Common myeloid progenitor, CD34-positive (primary cell): Measurements from ENCODE around the gene CLMN.

ENCODE experiments used
- CTCF ChIA-PET: fragments of 350-600 bp; sonication (Branson Sonifier 250); formaldehyde crosslinking; loops from one replicate; lab custom pipeline; 2021; ENCODE audit warnings: antibody characterized with exemption; lab: Charles Lee
- POLR2A ChIA-PET: fragments of 350-600 bp; sonication (Branson Sonifier 250); formaldehyde crosslinking; loops from one replicate; lab custom pipeline; 2021; ENCODE audit warnings: antibody characterized with exemption; lab: Charles Lee
- DNase-seq, 3 donors: peaks; one replicate each; pipeline versions ENCODE4 v3.0.0 to v3.0.0-alpha.2; 2013
- H3K27ac ChIP-seq, 2 experiments: 1 replicate in 1 of 2; 2 replicates in 1 of 2; pipeline ENCODE4 v1.7.0; 2013; ENCODE audit warnings: inconsistent platforms in 2 of 2, low read length in 2 of 2, mild to moderate bottlenecking in 2 of 2, low read depth in 1 of 2, moderate library complexity in 1 of 2; ENCODE audit not compliant: severe bottlenecking in 2 of 2, insufficient read depth in 1 of 2, poor library complexity in 1 of 2
- H3K27me3 ChIP-seq, 5 experiments: replicated peaks in 2 of 5; 1 replicate in 3 of 5; 2 replicates in 2 of 5; pipeline versions ENCODE4 v1.6.1 to v1.7.0; 2013; ENCODE audit warnings: low read length in 4 of 5, mild to moderate bottlenecking in 2 of 5, moderate library complexity in 2 of 5, inconsistent platforms in 1 of 5; ENCODE audit not compliant: insufficient read depth in 5 of 5, control insufficient read depth in 4 of 5
- H3K36me3 ChIP-seq, 4 experiments: 1 replicate in 2 of 4; 2 replicates in 2 of 4; pipeline versions ENCODE4 v1.6.1 to v1.7.0; 2013; ENCODE audit warnings: low read length in 3 of 4, control low read depth in 1 of 4, mild to moderate bottlenecking in 1 of 4; ENCODE audit not compliant: control insufficient read depth in 4 of 4, insufficient read depth in 4 of 4
- H3K4me1 ChIP-seq, 4 experiments: 1 replicate in 3 of 4; 2 replicates in 1 of 4; pipeline versions ENCODE4 v1.6.1 to v1.7.1; 2013; ENCODE audit warnings: low read length in 3 of 4, mild to moderate bottlenecking in 3 of 4, control low read depth in 1 of 4, inconsistent platforms in 1 of 4, moderate library complexity in 1 of 4; ENCODE audit not compliant: control insufficient read depth in 4 of 4, insufficient read depth in 4 of 4; ENCODE audit errors: control extremely low read depth in 1 of 4
- H3K4me3 ChIP-seq, 7 experiments: 1 replicate in 4 of 7; 2 replicates in 3 of 7; pipeline versions ENCODE4 v1.5.1 to v1.7.0; 2013; ENCODE audit warnings: mild to moderate bottlenecking in 7 of 7, low read length in 6 of 7, moderate library complexity in 6 of 7, inconsistent platforms in 2 of 7, low read depth in 2 of 7, control low read depth in 1 of 7; ENCODE audit not compliant: insufficient read depth in 4 of 7, control insufficient read depth in 1 of 7; ENCODE audit errors: extremely low read depth in 1 of 7
- H3K9me3 ChIP-seq, 5 experiments: 1 replicate in 4 of 5; 2 replicates in 1 of 5; pipeline versions ENCODE4 v1.6.1 to v1.7.1; 2013; ENCODE audit warnings: low read length in 4 of 5, mild to moderate bottlenecking in 2 of 5, inconsistent platforms in 1 of 5, low read depth in 1 of 5, moderate library complexity in 1 of 5; ENCODE audit not compliant: control insufficient read depth in 4 of 5, insufficient read depth in 2 of 5; ENCODE audit errors: control extremely low read depth in 1 of 5
- WGBS: methylation state at CpG from one replicate; pipeline ENCODE4 v1.1.5; 2013; ENCODE audit not compliant: insufficient coverage; 5-methylcytosine and 5-hydroxymethylcytosine counted together

The CLMN gene

GRCh38 chr14:95218472-95219193, 101.1 kb downstream of the CLMN start:
- WGBS: 90% methylated on average over 8 of the region's 8 CpGs
- CTCF ChIA-PET: no interaction called here
- POLR2A ChIA-PET: no interaction called here
- Histone ChIP-seq H3K4me3 (no peak overlapping the region), H3K9me3 (no peaks in the 10 kb centered on the region), H3K4me1 (no peaks in the 10 kb centered on the region), H3K27me3 (peaks cover 0 to 7% (median 0%) of the 10 kb centered on the region in 5 experiments), H3K27ac (no peak overlapping the region), H3K36me3 (no peaks in the 10 kb centered on the region)
- no peak for DNase-seq

- ChIA-PET CTCF (no interaction called here), POLR2A (no interaction called here)
These were observed 101.7 kb downstream of the CLMN start for GRCh38 chr14:95218006-95218405.

GRCh38 chr14:95217391-95217900, 102.3 kb downstream of the CLMN start:
- Histone ChIP-seq H3K4me1 (no peaks in the 10 kb centered on the region), H3K27ac (no peak overlapping the region), H3K36me3 (no peaks in the 10 kb centered on the region), H3K4me3 (no peak overlapping the region), H3K27me3 (peaks cover 0 to 7% (median 0%) of the 10 kb centered on the region in 5 experiments), H3K9me3 (no peaks in the 10 kb centered on the region)
- POLR2A ChIA-PET: no interaction called here
- no peak for DNase-seq
- CTCF ChIA-PET: no interaction called here
- 93% methylated on average over 10 of the region's 10 CpGs for WGBS

More at GRCh38 chr14:95218006-95218405, 101.7 kb downstream of the CLMN start:
- no peaks in the 10 kb centered on the region for H3K9me3 ChIP-seq
- peaks cover 0 to 7% (median 0%) of the 10 kb centered on the region in 5 experiments for H3K27me3 ChIP-seq
- no peaks in the 10 kb centered on the region for H3K4me1 ChIP-seq
- 92% methylated on average over 2 of the region's 4 CpGs for WGBS
- H3K36me3 ChIP-seq: no peaks in the 10 kb centered on the region
- no peak for DNase-seq
- no peak overlapping the region for H3K4me3 ChIP-seq
- H3K27ac ChIP-seq: no peak overlapping the region

- Histone ChIP-seq H3K27ac (no peak overlapping the region), H3K4me3 (no peak overlapping the region), H3K9me3 (no peaks in the 10 kb centered on the region), H3K27me3 (peaks cover 0 to 7% (median 0%) of the 10 kb centered on the region in 5 experiments), H3K36me3 (no peaks in the 10 kb centered on the region), H3K4me1 (no peaks in the 10 kb centered on the region)
- ChIA-PET POLR2A (no interaction called here), CTCF (no interaction called here)
- no peak for DNase-seq
- WGBS: 100% methylated on average over 6 of the region's 8 CpGs
These were observed 103.7 kb downstream of the CLMN start for GRCh38 chr14:95216008-95216407.

- H3K36me3 ChIP-seq: no peaks in the 10 kb centered on the region
- DNase-seq: no peak
- peaks cover 0 to 7% (median 0%) of the 10 kb centered on the region in 5 experiments for H3K27me3 ChIP-seq
- WGBS: 100% methylated on average over 1 of the region's 3 CpGs
- CTCF ChIA-PET: no interaction called here
- no peak overlapping the region for H3K4me3 ChIP-seq
- H3K27ac ChIP-seq: no peak overlapping the region
- no peaks in the 10 kb centered on the region for H3K4me1 ChIP-seq
- H3K9me3 ChIP-seq: no peaks in the 10 kb centered on the region
- POLR2A ChIA-PET: no interaction called here
These were observed 104.5 kb downstream of the CLMN start for GRCh38 chr14:95215094-95215725.

GRCh38 chr14:95213774-95214173, 105.9 kb downstream of the CLMN start:
- H3K27me3 ChIP-seq: peaks cover 0 to 7% (median 0%) of the 10 kb centered on the region in 5 experiments
- CTCF ChIA-PET: interaction anchor here (0.7 kb wide), 1 partner anchor 17 kb away, joined by 3 read pairs; no protein-coding TSS in a partner anchor
- POLR2A ChIA-PET: no interaction called here
- no peak overlapping the region for H3K27ac ChIP-seq
- H3K9me3 ChIP-seq: no peaks in the 10 kb centered on the region
- H3K36me3 ChIP-seq: no peaks in the 10 kb centered on the region
- 82% methylated on average over 3 of the region's 3 CpGs for WGBS
- H3K4me1 ChIP-seq: no peaks in the 10 kb centered on the region
- no peak overlapping the region for H3K4me3 ChIP-seq
- no peak for DNase-seq
